Liver (tissue), 9 donors: ENCODE measurements around the gene CXCR4. TPM values are rescaled to one million over a fixed set of nuclear protein-coding genes. Genes with fewer than 3 reads are reported as not detected.

Experiments
- DNase-seq: peaks from one replicate; pipeline ENCODE4 v3.0.0-alpha.2; 2017; ENCODE audit warnings: low spot score
- H3K27ac ChIP-seq, 2 donors: one replicate each; pipeline ENCODE4 v1.7.0; 2013; ENCODE audit warnings: inconsistent platforms in 2 of 2, low read length in 2 of 2, control low read depth in 1 of 2, low read depth in 1 of 2, mild to moderate bottlenecking in 1 of 2
- H3K27me3 ChIP-seq, 4 donors: one replicate each; pipeline versions ENCODE4 v1.6.1 to v1.7.0; 2013; ENCODE audit warnings: low read length in 3 of 4, inconsistent platforms in 1 of 4, mild to moderate bottlenecking in 1 of 4, moderate library complexity in 1 of 4; ENCODE audit not compliant: control insufficient read depth in 4 of 4, insufficient read depth in 4 of 4
- H3K36me3 ChIP-seq, 4 donors: one replicate each; pipeline versions ENCODE4 v1.6.1 to v1.7.0; 2013; ENCODE audit warnings: low read length in 3 of 4, mild to moderate bottlenecking in 3 of 4, low read depth in 1 of 4, moderate library complexity in 1 of 4; ENCODE audit not compliant: control insufficient read depth in 4 of 4, insufficient read depth in 3 of 4
- H3K4me1 ChIP-seq, 4 donors: one replicate each; pipeline versions ENCODE4 v1.6.1 to v1.7.0; 2013; ENCODE audit warnings: low read length in 3 of 4, mild to moderate bottlenecking in 3 of 4, moderate library complexity in 1 of 4; ENCODE audit not compliant: control insufficient read depth in 4 of 4, insufficient read depth in 4 of 4
- H3K4me3 ChIP-seq, 3 donors: one replicate each; pipeline versions ENCODE4 v1.6.1 to v1.7.0; 2013; ENCODE audit warnings: low read length in 3 of 3, control low read depth in 1 of 3, low read depth in 1 of 3, mild to moderate bottlenecking in 1 of 3
- H3K9ac ChIP-seq, 2 donors: one replicate each; pipeline ENCODE4 v1.7.0; 2013; ENCODE audit warnings: low read length in 2 of 2, mild to moderate bottlenecking in 2 of 2, moderate library complexity in 2 of 2, control low read depth in 1 of 2, low read depth in 1 of 2
- H3K9me3 ChIP-seq, 4 donors: one replicate each; pipeline versions ENCODE4 v1.6.1 to v1.7.0; 2013; ENCODE audit warnings: low read length in 3 of 4; ENCODE audit not compliant: control insufficient read depth in 4 of 4
- EGR1 ChIP-seq, 2 donors: IDR thresholded peaks; 2 replicates each; pipeline ENCODE4 v1.6.1; 2016 to 2018; ENCODE audit warnings: antibody characterized with exemption in 2 of 2, low read depth in 2 of 2
- FOXA1 ChIP-seq: IDR thresholded peaks from 2 replicates; pipeline ENCODE4 v1.6.1; 2016; ENCODE audit warnings: antibody characterized with exemption
- FOXA2 ChIP-seq: IDR thresholded peaks from 2 replicates; pipeline ENCODE4 v1.6.1; 2016; ENCODE audit warnings: antibody characterized with exemption
- GABPA ChIP-seq, 2 donors: IDR thresholded peaks in 1 of 2; conservative IDR thresholded peaks in 1 of 2; 2 replicates each; pipeline ENCODE4 v1.6.1; 2016; ENCODE audit warnings: antibody characterized with exemption in 2 of 2, mild to moderate bottlenecking in 1 of 2, moderate library complexity in 1 of 2
- HNF4A ChIP-seq, 2 donors: conservative IDR thresholded peaks; 2 replicates each; pipeline ENCODE4 v1.6.1; 2016; ENCODE audit warnings: antibody characterized with exemption in 2 of 2, mild to moderate bottlenecking in 2 of 2
- HNF4G ChIP-seq: IDR thresholded peaks from 2 replicates; pipeline ENCODE4 v1.6.1; 2016; ENCODE audit warnings: antibody characterized with exemption
- NR2F2 ChIP-seq: IDR thresholded peaks from 2 replicates; pipeline ENCODE4 v1.6.1; 2016; ENCODE audit warnings: antibody characterized with exemption
- RAD21 ChIP-seq, 2 donors: IDR thresholded peaks; 2 replicates each; pipeline ENCODE4 v1.6.1; 2016; ENCODE audit warnings: antibody characterized with exemption in 2 of 2, mild to moderate bottlenecking in 2 of 2
- REST ChIP-seq: IDR thresholded peaks from 2 replicates; pipeline ENCODE4 v1.6.1; 2016; ENCODE audit warnings: antibody characterized with exemption, mild to moderate bottlenecking
- RXRA ChIP-seq, 2 donors: IDR thresholded peaks; 2 replicates each; pipeline ENCODE4 v1.6.1; 2017 to 2018; ENCODE audit warnings: antibody characterized with exemption in 2 of 2, mild to moderate bottlenecking in 1 of 2
- SP1 ChIP-seq: IDR thresholded peaks from 2 replicates; pipeline ENCODE4 v1.6.1; 2018; ENCODE audit warnings: antibody characterized with exemption, mild to moderate bottlenecking
- TAF1 ChIP-seq: conservative IDR thresholded peaks from 2 replicates; pipeline ENCODE4 v1.6.1; 2016; ENCODE audit warnings: antibody characterized with exemption, mild to moderate bottlenecking
- YY1 ChIP-seq: IDR thresholded peaks from 2 replicates; pipeline ENCODE4 v1.6.1; 2016; ENCODE audit warnings: antibody characterized with exemption, mild to moderate bottlenecking
- WGBS: extraction: QIAGEN DNeasy Blood & Tissue Kit; methylation state at CpG from one replicate; pipeline ENCODE4 v1.1.7; 2013; 5-methylcytosine and 5-hydroxymethylcytosine counted together
- polyA plus RNA-seq, 2 donors: library from polyadenylated mRNA; stranded (reverse) in 1 of 2; unstranded in 1 of 2; fragments of 200-250 nt in 1 of 2; fragments of >200 nt in 1 of 2; fragmentation: Nextera tagmentation in 1 of 2; extraction: Ambion mirVana in 1 of 2; gene quantifications; one replicate each; pipeline versions ENCODE4 v1.2.1 to v1.2.3, GENCODE V29; 2013 to 2015
- total RNA-seq, 2 donors: library from RNA; depleted of rRNA; stranded (reverse); fragments of >200 nt; gene quantifications; one replicate each; pipeline ENCODE4 v1.2.3, GENCODE V29; 2014
- TF ChIP-seq, protein P1 (sequence below): IDR thresholded peaks from 2 replicates; pipeline ENCODE4 v1.6.1; 2016; ENCODE audit warnings: antibody characterized with exemption
- TF ChIP-seq, protein P2 (sequence below): fragments of 150-350 bp; IDR thresholded peaks from 2 replicates; pipeline ENCODE4 v1.5.1; 2017; ENCODE audit warnings: improper control_type of control experiment, low read depth, low read length; ENCODE audit not compliant: missing input control
- donor health status: healthy.
- donor health status: healthy.
- donor health status: healthy.
- donor health status: healthy.
- donor health status: healthy.

Gene CXCR4
- total and polyA plus RNA-seq, 4 donors: 5.0 to 9.0 (median 6.1) TPM

- H3K27ac ChIP-seq: no peak overlapping the region
- DNase-seq: no peak
- H3K9ac ChIP-seq: no peak overlapping the region
- no peaks in the 10 kb centered on the region for H3K9me3 ChIP-seq
- WGBS: 24% methylated on average over 2 of the region's 2 CpGs
- no peak overlapping the region for H3K4me3 ChIP-seq
- no peaks in the 10 kb centered on the region for H3K4me1 ChIP-seq
- TF ChIP-seq EGR1 (IDR thresholded peaks at IDR 0.05; ENCODE audit: low read depth in 2 of 2) (no peak), TAF1 (no peak), RAD21 (IDR thresholded peaks at IDR 0.05) (no peak), RXRA (IDR thresholded peaks at IDR 0.05) (no peak), FOXA1 (no peak), REST (no peak), FOXA2 (no peak), SP1 (no peak), GABPA (IDR thresholded peaks at IDR 0.05 in 1 of 2, conservative IDR thresholded peaks at IDR 0.05 in 1 of 2) (no peak), NR2F2 (no peak), YY1 (no peak), HNF4A (conservative IDR thresholded peaks at IDR 0.05) (no peak), HNF4G (no peak)
- TF ChIP-seq, protein P1, sequence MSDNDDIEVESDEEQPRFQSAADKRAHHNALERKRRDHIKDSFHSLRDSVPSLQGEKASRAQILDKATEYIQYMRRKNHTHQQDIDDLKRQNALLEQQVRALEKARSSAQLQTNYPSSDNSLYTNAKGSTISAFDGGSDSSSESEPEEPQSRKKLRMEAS: no peak
- TF ChIP-seq, protein P2, sequence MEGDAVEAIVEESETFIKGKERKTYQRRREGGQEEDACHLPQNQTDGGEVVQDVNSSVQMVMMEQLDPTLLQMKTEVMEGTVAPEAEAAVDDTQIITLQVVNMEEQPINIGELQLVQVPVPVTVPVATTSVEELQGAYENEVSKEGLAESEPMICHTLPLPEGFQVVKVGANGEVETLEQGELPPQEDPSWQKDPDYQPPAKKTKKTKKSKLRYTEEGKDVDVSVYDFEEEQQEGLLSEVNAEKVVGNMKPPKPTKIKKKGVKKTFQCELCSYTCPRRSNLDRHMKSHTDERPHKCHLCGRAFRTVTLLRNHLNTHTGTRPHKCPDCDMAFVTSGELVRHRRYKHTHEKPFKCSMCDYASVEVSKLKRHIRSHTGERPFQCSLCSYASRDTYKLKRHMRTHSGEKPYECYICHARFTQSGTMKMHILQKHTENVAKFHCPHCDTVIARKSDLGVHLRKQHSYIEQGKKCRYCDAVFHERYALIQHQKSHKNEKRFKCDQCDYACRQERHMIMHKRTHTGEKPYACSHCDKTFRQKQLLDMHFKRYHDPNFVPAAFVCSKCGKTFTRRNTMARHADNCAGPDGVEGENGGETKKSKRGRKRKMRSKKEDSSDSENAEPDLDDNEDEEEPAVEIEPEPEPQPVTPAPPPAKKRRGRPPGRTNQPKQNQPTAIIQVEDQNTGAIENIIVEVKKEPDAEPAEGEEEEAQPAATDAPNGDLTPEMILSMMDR: no peak
- H3K27me3 ChIP-seq: no peaks in the 10 kb centered on the region
- H3K36me3 ChIP-seq: no peaks in the 10 kb centered on the region
Measured at GRCh38 chr2:136065384-136065783, 52.6 kb downstream of the CXCR4 start.

Other genes starting within 250 kb of the CXCR4 start
- gene MCM6, start 241.7 kb downstream of the CXCR4 start, total RNA-seq: 10 to 100 TPM in 1 of 2 donors, 1 to 10 TPM in 1; 2.7 to 35.7 TPM
- gene MCM6, start 241.7 kb downstream of the CXCR4 start, polyA plus RNA-seq: 1 to 10 TPM; 1.8 to 2.9 TPM
- gene DARS1, start 132.5 kb downstream of the CXCR4 start, total RNA-seq: 10 to 100 TPM; 27.5 to 44.1 TPM
- 10 to 100 TPM; 25.0 to 37.7 TPM for gene DARS1, start 132.5 kb downstream of the CXCR4 start, polyA plus RNA-seq